Middle frontal gyrus (tissue), 1 donor: ENCODE measurements around the gene MUC4.

Experiments
- DNase-seq: peaks from one replicate; pipeline ENCODE4 v3.0.0-alpha.2; 2015; ENCODE audit warnings: low spot score; ENCODE audit errors: extremely low spot score

MUC4 gene, protein sequence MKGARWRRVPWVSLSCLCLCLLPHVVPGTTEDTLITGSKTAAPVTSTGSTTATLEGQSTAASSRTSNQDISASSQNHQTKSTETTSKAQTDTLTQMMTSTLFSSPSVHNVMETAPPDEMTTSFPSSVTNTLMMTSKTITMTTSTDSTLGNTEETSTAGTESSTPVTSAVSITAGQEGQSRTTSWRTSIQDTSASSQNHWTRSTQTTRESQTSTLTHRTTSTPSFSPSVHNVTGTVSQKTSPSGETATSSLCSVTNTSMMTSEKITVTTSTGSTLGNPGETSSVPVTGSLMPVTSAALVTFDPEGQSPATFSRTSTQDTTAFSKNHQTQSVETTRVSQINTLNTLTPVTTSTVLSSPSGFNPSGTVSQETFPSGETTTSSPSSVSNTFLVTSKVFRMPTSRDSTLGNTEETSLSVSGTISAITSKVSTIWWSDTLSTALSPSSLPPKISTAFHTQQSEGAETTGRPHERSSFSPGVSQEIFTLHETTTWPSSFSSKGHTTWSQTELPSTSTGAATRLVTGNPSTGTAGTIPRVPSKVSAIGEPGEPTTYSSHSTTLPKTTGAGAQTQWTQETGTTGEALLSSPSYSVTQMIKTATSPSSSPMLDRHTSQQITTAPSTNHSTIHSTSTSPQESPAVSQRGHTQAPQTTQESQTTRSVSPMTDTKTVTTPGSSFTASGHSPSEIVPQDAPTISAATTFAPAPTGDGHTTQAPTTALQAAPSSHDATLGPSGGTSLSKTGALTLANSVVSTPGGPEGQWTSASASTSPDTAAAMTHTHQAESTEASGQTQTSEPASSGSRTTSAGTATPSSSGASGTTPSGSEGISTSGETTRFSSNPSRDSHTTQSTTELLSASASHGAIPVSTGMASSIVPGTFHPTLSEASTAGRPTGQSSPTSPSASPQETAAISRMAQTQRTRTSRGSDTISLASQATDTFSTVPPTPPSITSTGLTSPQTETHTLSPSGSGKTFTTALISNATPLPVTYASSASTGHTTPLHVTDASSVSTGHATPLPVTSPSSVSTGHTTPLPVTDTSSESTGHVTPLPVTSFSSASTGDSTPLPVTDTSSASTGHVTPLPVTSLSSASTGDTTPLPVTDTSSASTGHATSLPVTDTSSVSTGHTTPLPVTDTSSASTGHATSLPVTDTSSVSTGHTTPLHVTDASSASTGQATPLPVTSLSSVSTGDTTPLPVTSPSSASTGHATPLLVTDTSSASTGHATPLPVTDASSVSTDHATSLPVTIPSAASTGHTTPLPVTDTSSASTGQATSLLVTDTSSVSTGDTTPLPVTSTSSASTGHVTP (N-terminal part only)

GRCh38 chr3:195811756-195812155 lies at the start of gene MUC4:
TSS of gene MUC4 (minus strand) at chr3:195811929. CDS start at chr3:195811817, 112 bp downstream.
- DNase-seq = no peak

- no peak for DNase-seq
These were observed 48.7 kb upstream of the MUC4 start for GRCh38 chr3:195860456-195860855.

DNA sequence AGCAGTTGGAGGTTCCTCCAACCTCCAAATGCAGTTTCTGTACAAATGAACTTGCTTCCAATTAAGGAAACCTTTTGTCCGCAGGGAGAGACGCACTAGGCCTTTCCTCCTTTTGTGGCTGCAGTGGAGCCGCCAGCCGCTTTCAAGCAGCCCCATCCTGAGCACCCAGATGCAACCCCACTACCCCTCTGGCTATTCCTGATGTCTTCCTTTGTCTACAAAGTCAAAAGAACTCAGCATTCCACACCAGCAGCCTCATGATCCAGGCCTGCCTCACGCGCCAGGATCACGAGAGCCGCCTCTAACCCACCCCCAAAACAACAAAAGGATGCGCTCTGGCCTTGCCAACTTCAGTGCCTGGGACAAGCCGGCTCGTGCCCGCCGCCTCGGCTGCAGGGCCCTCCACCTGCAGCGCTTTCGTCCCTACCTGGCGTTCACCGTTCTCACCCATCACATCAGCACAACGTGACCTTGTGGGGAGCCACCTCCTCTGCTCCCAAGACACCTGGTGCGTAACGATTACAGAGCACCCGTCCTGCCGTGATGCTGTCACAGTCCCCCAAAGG lies 48.2 kb upstream of the MUC4 start:
- DNase-seq = no peak

GRCh38 chr3:195859061-195859845 lies 47.5 kb upstream of the MUC4 start:
- peak; percentile 61 for DNase-seq

- DNase-seq = no peak
These were observed 44.8 kb upstream of the MUC4 start for GRCh38 chr3:195856410-195857084.

DNA sequence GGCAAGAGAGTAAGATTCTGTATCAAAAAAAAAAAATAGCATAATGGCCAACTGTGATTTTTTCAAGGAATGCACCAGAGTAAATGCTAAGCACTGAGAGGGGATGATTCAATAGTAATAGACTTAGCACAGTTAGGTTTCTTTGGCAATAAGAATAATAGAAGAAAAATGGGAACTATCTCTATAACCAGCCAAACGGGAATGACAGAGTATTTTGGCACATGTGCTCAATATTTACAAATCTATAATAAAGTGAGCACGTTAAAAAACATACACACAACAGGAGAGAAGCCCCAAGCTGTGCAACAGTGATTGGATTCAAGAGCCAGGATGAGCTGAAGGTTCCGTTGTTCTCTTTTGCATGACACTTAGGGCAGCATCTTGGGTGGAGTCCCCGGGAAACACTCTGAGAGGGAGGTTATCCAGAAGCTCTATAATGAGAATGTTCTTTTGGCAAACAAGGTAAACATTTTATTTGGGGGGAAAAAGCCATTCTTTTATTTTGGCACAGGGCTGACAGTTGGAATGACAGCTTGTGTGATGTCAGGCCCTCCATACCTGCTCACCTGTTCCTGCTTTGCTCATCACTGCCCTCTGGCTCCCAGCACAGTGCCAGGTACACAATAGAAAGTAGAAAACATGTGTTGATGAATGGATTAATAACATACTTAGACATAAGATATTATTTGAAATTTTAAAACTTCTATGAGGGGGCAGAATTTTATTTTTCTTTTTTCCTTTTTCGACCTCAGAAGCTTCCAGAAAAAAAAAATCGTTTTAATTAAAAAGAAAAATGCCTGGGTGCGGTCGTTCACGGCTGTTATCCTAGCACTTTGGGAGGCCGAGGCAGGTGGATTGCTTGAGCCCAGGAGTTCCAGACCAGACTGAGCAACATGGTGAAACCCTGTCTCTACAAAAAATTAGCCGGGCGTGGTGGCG lies 44.0 kb upstream of the MUC4 start:
- no peak for DNase-seq

GRCh38 chr3:195854628-195855294 lies 43.0 kb upstream of the MUC4 start:
- DNase-seq = no peak

GRCh38 chr3:195853996-195854395 lies 42.3 kb upstream of the MUC4 start:
- no peak for DNase-seq

DNA sequence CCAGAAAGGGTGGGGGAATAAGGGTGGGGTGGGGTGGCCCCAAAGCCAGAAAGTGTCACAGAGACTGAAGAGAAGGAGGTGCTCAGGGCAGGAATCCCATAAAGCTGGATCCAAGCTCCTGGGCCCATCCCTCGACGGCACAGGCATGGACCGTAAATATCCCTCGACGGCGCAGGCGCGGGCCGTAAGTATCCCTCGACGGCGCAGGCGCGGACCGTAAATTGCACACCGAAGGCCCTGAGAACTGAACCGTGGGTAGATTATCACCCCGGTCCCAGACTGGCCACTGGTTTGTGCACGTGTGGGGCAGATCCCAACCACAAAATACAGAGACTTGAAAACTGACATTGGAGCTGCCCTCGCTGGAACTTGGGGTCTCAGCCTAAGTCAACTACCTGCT lies 41.3 kb upstream of the MUC4 start:
- DNase-seq = no peak

DNA sequence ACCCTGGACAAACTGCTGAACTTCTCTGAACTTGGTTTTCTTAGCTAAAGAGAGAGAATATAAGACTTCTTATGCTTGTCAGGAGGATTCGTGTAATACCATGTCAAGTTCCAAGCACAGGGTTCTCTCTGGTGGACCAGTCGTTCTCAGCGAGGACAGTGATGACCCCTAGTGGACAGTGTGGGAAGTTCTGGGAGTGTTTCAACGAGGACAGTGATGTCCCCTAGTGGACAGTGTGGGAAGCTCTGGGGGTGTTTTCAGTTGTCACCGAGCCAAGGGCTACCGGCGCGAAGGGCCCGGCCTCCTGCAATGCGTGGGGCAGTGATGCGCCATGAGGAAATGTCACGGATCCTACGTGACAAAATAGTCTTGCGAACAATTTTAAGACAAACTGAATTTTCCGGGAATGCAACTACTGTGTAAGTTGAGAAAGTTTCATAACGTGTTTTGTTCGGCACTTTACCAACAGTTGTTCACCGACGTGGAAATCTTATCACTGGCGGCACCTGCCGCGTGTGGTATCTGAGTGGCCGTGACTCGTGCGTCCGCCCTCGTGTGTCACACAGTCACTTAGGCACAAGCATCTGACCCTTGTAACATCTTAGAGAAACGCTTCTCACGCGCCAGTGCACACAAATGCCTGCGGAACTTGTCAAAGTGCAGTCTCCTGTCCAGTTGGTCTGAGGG lies 39.3 kb upstream of the MUC4 start:
- peak; percentile 82 for DNase-seq

DNA sequence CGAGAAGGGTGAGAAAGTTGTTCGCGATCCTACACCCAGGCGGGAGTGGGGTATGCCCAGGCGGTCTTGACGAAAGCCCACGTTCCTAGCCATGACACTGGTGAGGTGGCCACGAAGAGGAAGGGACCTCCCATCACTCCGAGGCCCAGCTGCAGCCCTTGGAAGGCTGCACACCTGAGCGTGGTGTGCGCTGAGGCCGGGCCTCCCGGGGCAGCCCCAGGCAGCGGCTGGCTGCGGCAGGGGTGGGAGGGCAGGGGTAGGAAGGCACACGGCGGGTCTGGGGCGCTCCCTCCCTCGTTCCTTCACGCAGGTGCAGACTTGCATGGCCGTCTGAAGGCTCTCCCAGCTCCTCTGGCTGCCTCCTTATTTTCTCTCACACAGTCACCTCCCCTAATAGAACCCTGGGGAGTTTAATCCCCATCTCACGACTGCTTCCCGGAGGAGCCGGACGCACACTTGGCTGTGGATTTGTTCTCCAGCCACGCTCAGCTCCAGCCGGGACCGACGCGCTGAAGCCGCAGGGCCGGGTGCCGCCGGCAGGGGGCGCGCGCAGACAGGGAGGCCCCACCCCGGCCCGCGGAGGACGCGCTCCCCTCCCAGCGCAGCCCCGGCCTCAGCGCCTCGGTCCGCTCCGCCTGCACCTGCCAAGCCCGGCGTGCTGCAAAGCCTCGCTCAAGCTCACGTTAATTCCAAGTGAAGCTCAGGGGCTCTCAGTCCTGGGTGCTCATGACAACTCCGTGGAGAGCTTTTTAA lies 37.8 kb upstream of the MUC4 start:
- no peak for DNase-seq

- no peak for DNase-seq
These were observed 35.6 kb upstream of the MUC4 start for GRCh38 chr3:195847055-195847950.

DNA sequence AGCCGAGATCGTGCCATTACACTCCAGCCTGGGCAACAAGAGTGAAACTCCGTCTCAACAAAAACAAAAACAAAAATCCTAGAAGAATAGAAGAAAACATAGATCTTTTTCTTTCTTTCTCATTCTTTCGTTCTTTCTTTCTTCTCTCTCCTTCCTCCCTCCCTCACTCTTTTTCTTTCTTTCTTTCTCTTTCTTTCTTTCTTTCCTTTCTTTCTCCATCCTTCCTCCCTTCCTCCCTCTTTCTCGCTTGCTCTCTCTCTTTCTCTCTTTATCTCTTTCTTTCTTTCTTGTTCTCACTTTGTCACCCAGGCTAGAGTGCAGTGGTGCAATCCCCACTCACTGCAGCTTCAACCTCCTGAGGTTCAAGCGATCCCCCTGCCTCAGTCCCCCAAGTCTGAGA lies 33.8 kb upstream of the MUC4 start:
- DNase-seq = no peak

DNA sequence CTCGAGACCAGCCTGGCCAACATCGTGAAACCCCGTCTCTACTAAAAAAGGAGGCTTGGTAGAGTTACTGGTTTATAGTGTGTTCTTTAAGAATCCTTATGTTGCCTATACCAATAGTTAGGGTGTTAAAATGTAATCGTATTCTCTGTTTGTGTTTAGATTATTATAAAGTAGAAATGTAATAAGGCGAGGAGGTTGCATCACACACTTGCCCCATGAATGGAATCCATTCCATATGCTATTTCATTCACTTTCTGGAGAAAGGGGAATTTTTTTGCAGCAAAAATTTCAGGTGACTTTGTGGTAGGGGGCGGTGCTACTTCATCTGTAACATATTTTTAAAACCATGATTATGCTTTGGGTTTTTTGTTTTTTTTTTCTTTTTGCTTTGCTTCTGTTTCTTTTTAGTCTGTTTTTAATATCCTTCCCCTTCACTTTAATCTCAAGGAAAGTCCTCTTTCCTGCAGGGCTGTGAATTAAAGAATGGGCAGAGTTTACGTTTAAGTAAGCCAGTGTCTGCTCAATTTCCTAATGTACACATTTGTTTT lies 33.0 kb upstream of the MUC4 start:
- no peak for DNase-seq

DNA sequence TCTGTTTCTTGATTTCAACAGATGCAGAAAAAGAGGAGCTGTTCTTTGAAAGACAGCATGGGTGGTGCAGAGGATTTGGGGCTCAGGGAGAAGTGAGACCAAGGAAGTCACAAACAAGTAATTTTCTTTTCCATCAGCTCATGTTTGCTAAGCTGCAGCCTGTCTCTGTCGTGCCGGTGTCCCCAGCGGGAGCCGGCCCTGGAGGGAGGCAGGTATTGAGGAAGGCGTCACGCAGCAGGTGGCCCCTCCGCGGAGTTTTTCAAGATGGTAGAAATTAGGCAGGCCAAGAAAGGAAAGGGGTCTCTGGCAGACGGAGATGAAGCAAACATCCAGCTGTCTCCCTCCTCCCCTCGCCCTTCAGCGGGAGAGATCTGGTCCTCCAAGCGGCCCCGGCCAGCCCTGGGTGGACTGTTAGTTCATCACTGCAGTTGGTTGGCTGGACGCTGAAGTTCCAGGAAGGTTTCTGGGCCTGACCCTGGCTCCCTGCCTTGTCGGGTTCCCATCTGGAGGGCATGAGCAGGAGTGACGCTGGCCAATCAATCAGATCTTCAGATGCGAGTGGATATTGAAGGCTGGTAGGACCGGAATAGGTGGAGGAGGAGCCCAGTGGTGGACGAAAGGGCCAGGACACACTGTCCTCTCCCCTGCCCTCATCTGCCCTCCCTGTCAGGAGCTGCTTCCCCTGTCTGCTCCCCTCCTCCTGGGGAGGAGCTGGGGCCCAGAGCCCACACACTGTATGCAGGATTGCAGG lies 27.7 kb upstream of the MUC4 start:
- no peak for DNase-seq
